ENCODE results near the gene DAB2.

GRCh38 chr5:39441838-39442237 is 17.1 kb upstream of the DAB2 start:
- no peak for TF ChIP-seq CTCF (IDR thresholded peaks at IDR 0.05)
- no peak for TF ChIP-seq POLR2A (IDR thresholded peaks at IDR 0.05)
- TF ChIP-seq POLR2AphosphoS5 (IDR thresholded peaks at IDR 0.05), result no peak
